ENCODE measurements around the gene SOX6.

Gene SOX6

GRCh38 chr11:16252373-16252772 lies 104.0 kb downstream of the SOX6 start:
- TF ChIP-seq, protein P1, sequence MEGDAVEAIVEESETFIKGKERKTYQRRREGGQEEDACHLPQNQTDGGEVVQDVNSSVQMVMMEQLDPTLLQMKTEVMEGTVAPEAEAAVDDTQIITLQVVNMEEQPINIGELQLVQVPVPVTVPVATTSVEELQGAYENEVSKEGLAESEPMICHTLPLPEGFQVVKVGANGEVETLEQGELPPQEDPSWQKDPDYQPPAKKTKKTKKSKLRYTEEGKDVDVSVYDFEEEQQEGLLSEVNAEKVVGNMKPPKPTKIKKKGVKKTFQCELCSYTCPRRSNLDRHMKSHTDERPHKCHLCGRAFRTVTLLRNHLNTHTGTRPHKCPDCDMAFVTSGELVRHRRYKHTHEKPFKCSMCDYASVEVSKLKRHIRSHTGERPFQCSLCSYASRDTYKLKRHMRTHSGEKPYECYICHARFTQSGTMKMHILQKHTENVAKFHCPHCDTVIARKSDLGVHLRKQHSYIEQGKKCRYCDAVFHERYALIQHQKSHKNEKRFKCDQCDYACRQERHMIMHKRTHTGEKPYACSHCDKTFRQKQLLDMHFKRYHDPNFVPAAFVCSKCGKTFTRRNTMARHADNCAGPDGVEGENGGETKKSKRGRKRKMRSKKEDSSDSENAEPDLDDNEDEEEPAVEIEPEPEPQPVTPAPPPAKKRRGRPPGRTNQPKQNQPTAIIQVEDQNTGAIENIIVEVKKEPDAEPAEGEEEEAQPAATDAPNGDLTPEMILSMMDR (IDR thresholded peaks at IDR 0.05; ENCODE audit: low read depth, low read length) = peak; percentile 33
- H3K4me3 ChIP-seq (ENCODE audit: low read depth, low read length) = no peak overlapping the region

GRCh38 chr11:16248248-16248647 lies 108.1 kb downstream of the SOX6 start:
- TF ChIP-seq, protein P1 (IDR thresholded peaks at IDR 0.05; ENCODE audit: low read depth, low read length) = no peak
- H3K4me3 ChIP-seq (ENCODE audit: low read depth, low read length) = no peak overlapping the region

- TF ChIP-seq, protein P1 (IDR thresholded peaks at IDR 0.05; ENCODE audit: low read depth, low read length) = no peak
Measured at GRCh38 chr11:16242806-16243205, 113.5 kb downstream of the SOX6 start.

DNA sequence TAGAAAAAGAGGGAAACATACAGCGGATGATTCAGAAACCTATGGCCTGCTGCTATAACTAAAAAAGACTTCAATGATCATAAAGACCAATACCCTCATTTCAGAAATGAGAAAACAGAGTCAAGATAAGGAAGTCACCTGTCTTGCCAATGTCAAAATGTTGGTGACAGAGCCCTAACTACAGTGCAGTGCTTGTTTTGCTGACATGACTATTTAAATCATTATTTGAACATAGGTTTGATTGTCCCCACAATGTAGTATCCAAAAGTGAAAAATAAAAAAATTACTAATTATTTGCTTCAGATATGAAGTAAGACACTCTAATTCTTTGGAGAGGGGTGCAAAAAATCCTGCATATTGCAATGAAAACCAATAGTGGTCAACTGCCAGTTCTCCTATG lies 115.7 kb downstream of the SOX6 start:
- TF ChIP-seq, protein P1 (IDR thresholded peaks at IDR 0.05; ENCODE audit: low read depth, low read length) = no peak
- H3K4me3 ChIP-seq (ENCODE audit: low read depth, low read length) = no peak overlapping the region

More at GRCh38 chr11:16242806-16243205, 113.5 kb downstream of the SOX6 start:
- no peak overlapping the region for H3K4me3 ChIP-seq (ENCODE audit: low read depth, low read length)

- H3K4me3 ChIP-seq (ENCODE audit: low read depth, low read length) = no peak overlapping the region
Measured at GRCh38 chr11:16239141-16240105, 116.9 kb downstream of the SOX6 start.

DNA sequence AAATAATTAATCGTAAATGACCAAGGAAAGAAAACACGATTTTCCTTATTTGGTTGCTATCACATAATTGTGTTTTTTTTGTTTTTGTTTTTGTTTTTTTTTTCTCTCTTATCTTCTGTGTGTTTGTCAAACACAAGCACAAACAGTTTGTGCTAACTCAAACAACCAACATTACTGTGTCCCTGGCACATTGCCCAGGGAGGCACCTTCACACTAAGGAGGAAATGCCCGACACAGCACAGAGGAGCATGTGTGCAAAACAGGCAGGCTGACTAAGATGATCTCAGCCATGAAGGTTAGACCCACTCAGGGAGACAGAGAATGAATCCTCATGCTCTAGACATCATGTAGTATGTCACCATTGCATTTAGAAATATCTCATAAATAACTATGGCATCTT lies 130.1 kb downstream of the SOX6 start:
- TF ChIP-seq, protein P1 (IDR thresholded peaks at IDR 0.05; ENCODE audit: low read depth, low read length) = no peak
- H3K4me3 ChIP-seq (ENCODE audit: low read depth, low read length) = no peak overlapping the region

More at GRCh38 chr11:16239141-16240105, 116.9 kb downstream of the SOX6 start:
- TF ChIP-seq, protein P1 (IDR thresholded peaks at IDR 0.05; ENCODE audit: low read depth, low read length) = no peak

- no peak overlapping the region for H3K4me3 ChIP-seq (ENCODE audit: low read depth, low read length)
- TF ChIP-seq, protein P1 (IDR thresholded peaks at IDR 0.05; ENCODE audit: low read depth, low read length) = no peak
Measured at GRCh38 chr11:16225623-16226022, 130.7 kb downstream of the SOX6 start.

Measured in WI38 (cell line).